ENCODE data around the gene RO60. TPM values are rescaled to one million over a fixed set of nuclear protein-coding genes. Genes with fewer than 3 reads are reported as not detected.
"Not testable (repeated sequence)": the region's sequence is repeated elsewhere in the genome, so short reads cannot be mapped to it uniquely, and the experiment has no call there.

RO60 gene
- total RNA-seq, 2 experiments from 2014 or later = 46.1 to 46.3 TPM

DNA sequence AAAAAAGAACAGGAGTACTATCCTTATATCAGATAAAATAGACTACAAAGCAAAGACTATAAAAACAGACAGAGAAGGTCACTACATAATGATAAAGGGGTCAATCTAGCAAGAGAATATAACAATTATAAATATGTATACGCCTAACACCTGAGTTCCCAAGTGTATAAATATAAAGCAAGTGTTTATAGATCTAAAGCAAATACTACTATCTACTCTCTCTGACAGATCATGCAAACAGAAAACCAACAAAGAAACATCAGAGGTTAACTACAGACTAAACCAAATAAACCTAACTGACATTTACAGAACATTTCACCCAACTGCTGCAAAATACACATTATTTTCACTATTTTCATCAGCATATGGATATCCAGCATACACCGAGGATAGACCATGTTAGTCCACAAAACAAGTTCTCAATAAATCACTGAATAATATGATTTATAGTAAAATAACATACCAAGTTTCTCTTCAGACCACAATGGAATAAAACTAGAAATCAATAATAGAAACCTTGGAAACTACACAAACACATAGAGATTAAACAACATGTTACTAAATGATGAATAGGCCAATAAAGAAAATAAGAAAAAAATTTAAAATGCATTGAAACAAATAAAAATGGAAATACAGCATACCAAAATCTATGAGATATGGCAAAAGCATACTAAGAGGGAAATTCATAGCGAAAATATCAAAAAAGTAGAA, 22.9 kb upstream of the RO60 start:
- peaks cover 45% of the 10 kb centered on the region for H3K36me3 Mint-ChIP-seq (ENCODE audit: low read depth)
- ChIA-PET POLR2A (no interaction called here), CTCF (no interaction called here)
- Histone ChIP-seq H3K9me3 (ENCODE audit: control insufficient read depth in 1 of 2, insufficient read depth in 1 of 2, low read length in 2 of 2) (peaks cover 0 to 4% of the 10 kb centered on the region in 2 experiments), H3K27me3 (ENCODE audit: control insufficient read depth in 1 of 2, insufficient read depth in 2 of 2, low read length in 2 of 2) (no peaks in the 10 kb centered on the region), H3K4me3 (ENCODE audit: low read length) (no peak overlapping the region), H3K4me1 (ENCODE audit: insufficient read depth, low read length) (no peaks in the 10 kb centered on the region), H3K27ac (ENCODE audit: low read depth in 1 of 2, low read length in 2 of 2) (no peak overlapping the region), H3K36me3 (ENCODE audit: insufficient read depth, low read length) (no peaks in the 10 kb centered on the region)
- H3K27ac Mint-ChIP-seq = no peak overlapping the region
- ATAC-seq (ENCODE audit: poor library complexity) (no peak), DNase-seq (no peak)
- no peaks in the 10 kb centered on the region for H3K9me3 Mint-ChIP-seq
- no peaks in the 10 kb centered on the region for H3K27me3 Mint-ChIP-seq
- no peak overlapping the region for H3K4me3 Mint-ChIP-seq
- peaks cover 67% of the 10 kb centered on the region for H3K4me1 Mint-ChIP-seq (ENCODE audit: low read depth)
- no peak for TF ChIP-seq CTCF (IDR thresholded peaks at IDR 0.05)
- intact Hi-C loops (cut with DNase I, micrococcal nuclease) = no loop called here

- Mint-ChIP-seq H3K27me3 (no peaks in the 10 kb centered on the region), H3K36me3 (ENCODE audit: low read depth) (peaks cover 56% of the 10 kb centered on the region), H3K9me3 (no peaks in the 10 kb centered on the region), H3K4me3 (no peak overlapping the region), H3K4me1 (ENCODE audit: low read depth) (peaks cover 59% of the 10 kb centered on the region), H3K27ac (peak overlapping the region; percentile 19)
- no peak for DNase-seq
- intact Hi-C loops (cut with DNase I, micrococcal nuclease) = no loop called here
- H3K27ac ChIP-seq (ENCODE audit: low read depth in 1 of 2, low read length in 2 of 2) = no peak overlapping the region
- TF ChIP-seq CTCF (IDR thresholded peaks at IDR 0.05) = no peak
- ATAC-seq (ENCODE audit: poor library complexity) = no peak
- no peak overlapping the region for H3K4me3 ChIP-seq (ENCODE audit: low read length)
- H3K9me3 ChIP-seq (ENCODE audit: control insufficient read depth in 1 of 2, insufficient read depth in 1 of 2, low read length in 2 of 2) = peaks cover 0 to 4% of the 10 kb centered on the region in 2 experiments
- POLR2A ChIA-PET = no interaction called here
- H3K36me3 ChIP-seq (ENCODE audit: insufficient read depth, low read length) = peaks cover 7% of the 10 kb centered on the region
- H3K27me3 ChIP-seq (ENCODE audit: control insufficient read depth in 1 of 2, insufficient read depth in 2 of 2, low read length in 2 of 2) = no peaks in the 10 kb centered on the region
- CTCF ChIA-PET = no interaction called here
- no peaks in the 10 kb centered on the region for H3K4me1 ChIP-seq (ENCODE audit: insufficient read depth, low read length)
These were observed 19.4 kb upstream of the RO60 start for GRCh38 chr1:193040011-193040410.

GRCh38 chr1:193042766-193043691, 16.4 kb upstream of the RO60 start:
- intact Hi-C loops (cut with DNase I, micrococcal nuclease) = no loop called here
- H3K36me3 ChIP-seq (ENCODE audit: insufficient read depth, low read length) = peaks cover 18% of the 10 kb centered on the region

DNA sequence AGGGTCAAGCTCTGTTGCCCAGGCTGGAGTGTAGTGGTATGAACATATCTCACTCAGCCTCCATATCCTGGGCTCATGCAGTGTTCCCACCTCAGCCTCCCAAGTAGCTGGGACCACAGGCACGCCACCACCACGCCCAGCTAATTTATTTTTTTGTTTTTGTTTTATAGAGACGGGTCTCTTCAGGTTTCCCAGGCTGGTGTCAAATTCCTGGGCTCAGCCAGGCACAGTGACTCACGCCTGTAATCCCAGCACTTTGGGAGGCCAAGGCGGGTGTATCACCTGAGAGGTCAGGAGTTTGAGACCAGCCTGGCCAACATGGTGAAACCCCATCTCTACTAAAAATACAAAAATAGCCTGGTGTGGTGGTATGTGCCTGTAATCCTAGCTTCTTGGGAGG, 10.5 kb upstream of the RO60 start:
- H3K36me3 ChIP-seq (ENCODE audit: insufficient read depth, low read length) = peaks cover 41% of the 10 kb centered on the region
- ATAC-seq (ENCODE audit: poor library complexity) = not testable (repeated sequence)

More at GRCh38 chr1:193042766-193043691, 16.4 kb upstream of the RO60 start:
- Mint-ChIP-seq H3K36me3 (ENCODE audit: low read depth) (peaks cover 72% of the 10 kb centered on the region), H3K27me3 (no peaks in the 10 kb centered on the region), H3K9me3 (no peaks in the 10 kb centered on the region), H3K27ac (peak overlapping the region; percentile 19), H3K4me1 (ENCODE audit: low read depth) (peaks cover 37% of the 10 kb centered on the region), H3K4me3 (no peak overlapping the region)
- Histone ChIP-seq H3K27ac (ENCODE audit: low read depth in 1 of 2, low read length in 2 of 2) (no peak overlapping the region), H3K4me3 (ENCODE audit: low read length) (no peak overlapping the region), H3K4me1 (ENCODE audit: insufficient read depth, low read length) (no peaks in the 10 kb centered on the region), H3K9me3 (ENCODE audit: control insufficient read depth in 1 of 2, insufficient read depth in 1 of 2, low read length in 2 of 2) (peaks cover 0 to 3% of the 10 kb centered on the region in 2 experiments), H3K27me3 (ENCODE audit: control insufficient read depth in 1 of 2, insufficient read depth in 2 of 2, low read length in 2 of 2) (no peaks in the 10 kb centered on the region)
- no peak for TF ChIP-seq CTCF (IDR thresholded peaks at IDR 0.05)
- POLR2A ChIA-PET = interaction anchor here (1.1 kb wide), 1 partner anchor 16 kb away, joined by 5 read pairs; the partner anchor contains the start of genes RO60 and UCHL5
- CTCF ChIA-PET = no interaction called here
- ATAC-seq (ENCODE audit: poor library complexity) = no peak
- no peak for DNase-seq

More for the DNA sequence above, 10.5 kb upstream of the RO60 start:
- H3K4me1 ChIP-seq (ENCODE audit: insufficient read depth, low read length); H3K27me3 ChIP-seq (ENCODE audit: control insufficient read depth in 1 of 2, insufficient read depth in 2 of 2, low read length in 2 of 2); H3K4me3 ChIP-seq (ENCODE audit: low read length); H3K9me3 Mint-ChIP-seq; H3K9me3 ChIP-seq (ENCODE audit: control insufficient read depth in 1 of 2, insufficient read depth in 1 of 2, low read length in 2 of 2); H3K27ac ChIP-seq (ENCODE audit: low read depth in 1 of 2, low read length in 2 of 2); H3K27ac Mint-ChIP-seq; H3K27me3 Mint-ChIP-seq; H3K4me3 Mint-ChIP-seq; DNase-seq; intact Hi-C loops (cut with DNase I, micrococcal nuclease): not testable (repeated sequence)
- POLR2A ChIA-PET = interaction anchor here (0.6 to 2.2 kb wide), 2 partner anchors 10 to 21 kb away, joined by 3 to 8 read pairs; partner anchors contain the start of genes RO60 and UCHL5
- CTCF ChIA-PET = interaction anchor here (1.9 kb wide), 1 partner anchor 10 kb away, joined by 4 read pairs; the partner anchor contains the start of genes RO60 and UCHL5
- H3K36me3 Mint-ChIP-seq (ENCODE audit: low read depth) = peaks cover 63% of the 10 kb centered on the region
- peaks cover 12% of the 10 kb centered on the region for H3K4me1 Mint-ChIP-seq (ENCODE audit: low read depth)
